ENCODE measurements around the gene SDHAF2. TPM values are rescaled to one million over a fixed set of nuclear protein-coding genes. Genes with fewer than 3 reads are reported as not detected.
A peak's percentile ranks its signal among the peaks of the same experiment; 100 is the strongest.

Gene SDHAF2
- total and polyA plus RNA-seq, 2 of the 13 experiments (the other 11 are each of a cell fraction or from before 2014, with no cell fraction given) = 44.2 to 70.4 TPM

DNA sequence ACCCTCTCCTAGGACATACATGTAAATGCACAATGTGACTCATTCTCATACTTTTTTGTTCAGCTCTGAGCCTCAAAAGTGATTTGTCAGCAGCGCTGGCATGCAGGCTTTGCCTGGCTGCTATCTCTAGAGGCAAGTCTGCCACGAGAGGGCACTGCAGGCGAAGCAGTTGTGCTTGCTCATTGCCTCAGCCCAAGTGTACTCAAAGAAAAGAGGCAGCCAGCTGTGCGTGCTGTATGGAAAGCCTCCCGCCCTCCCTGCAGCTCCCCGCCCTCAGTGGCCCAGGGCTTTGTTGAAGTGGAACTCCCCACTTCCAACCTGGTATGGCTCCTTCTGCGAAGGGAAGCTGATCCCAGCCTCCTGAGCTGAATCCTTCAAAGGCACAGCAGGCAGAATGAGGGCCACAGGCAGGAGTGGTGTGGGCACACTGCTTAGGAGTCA is 16.3 kb downstream of the SDHAF2 start (continued):
- TF ChIP-seq, protein P1, sequence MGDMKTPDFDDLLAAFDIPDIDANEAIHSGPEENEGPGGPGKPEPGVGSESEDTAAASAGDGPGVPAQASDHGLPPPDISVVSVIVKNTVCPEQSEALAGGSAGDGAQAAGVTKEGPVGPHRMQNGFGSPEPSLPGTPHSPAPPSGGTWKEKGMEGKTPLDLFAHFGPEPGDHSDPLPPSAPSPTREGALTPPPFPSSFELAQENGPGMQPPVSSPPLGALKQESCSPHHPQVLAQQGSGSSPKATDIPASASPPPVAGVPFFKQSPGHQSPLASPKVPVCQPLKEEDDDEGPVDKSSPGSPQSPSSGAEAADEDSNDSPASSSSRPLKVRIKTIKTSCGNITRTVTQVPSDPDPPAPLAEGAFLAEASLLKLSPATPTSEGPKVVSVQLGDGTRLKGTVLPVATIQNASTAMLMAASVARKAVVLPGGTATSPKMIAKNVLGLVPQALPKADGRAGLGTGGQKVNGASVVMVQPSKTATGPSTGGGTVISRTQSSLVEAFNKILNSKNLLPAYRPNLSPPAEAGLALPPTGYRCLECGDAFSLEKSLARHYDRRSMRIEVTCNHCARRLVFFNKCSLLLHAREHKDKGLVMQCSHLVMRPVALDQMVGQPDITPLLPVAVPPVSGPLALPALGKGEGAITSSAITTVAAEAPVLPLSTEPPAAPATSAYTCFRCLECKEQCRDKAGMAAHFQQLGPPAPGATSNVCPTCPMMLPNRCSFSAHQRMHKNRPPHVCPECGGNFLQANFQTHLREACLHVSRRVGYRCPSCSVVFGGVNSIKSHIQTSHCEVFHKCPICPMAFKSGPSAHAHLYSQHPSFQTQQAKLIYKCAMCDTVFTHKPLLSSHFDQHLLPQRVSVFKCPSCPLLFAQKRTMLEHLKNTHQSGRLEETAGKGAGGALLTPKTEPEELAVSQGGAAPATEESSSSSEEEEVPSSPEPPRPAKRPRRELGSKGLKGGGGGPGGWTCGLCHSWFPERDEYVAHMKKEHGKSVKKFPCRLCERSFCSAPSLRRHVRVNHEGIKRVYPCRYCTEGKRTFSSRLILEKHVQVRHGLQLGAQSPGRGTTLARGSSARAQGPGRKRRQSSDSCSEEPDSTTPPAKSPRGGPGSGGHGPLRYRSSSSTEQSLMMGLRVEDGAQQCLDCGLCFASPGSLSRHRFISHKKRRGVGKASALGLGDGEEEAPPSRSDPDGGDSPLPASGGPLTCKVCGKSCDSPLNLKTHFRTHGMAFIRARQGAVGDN (CRISPR knock-in tag; IDR thresholded peaks at IDR 0.05) = peak; percentile 60
- TF ChIP-seq FOXA1 (IDR thresholded peaks at IDR 0.05) (no peak), FOXA1 (CRISPR knock-in tag; IDR thresholded peaks at IDR 0.05) (peak; percentile 79), ZNF326 (CRISPR knock-in tag; IDR thresholded peaks at IDR 0.05; ENCODE audit: borderline replicate concordance) (no peak), FOSL2 (CRISPR knock-in tag; IDR thresholded peaks at IDR 0.05) (peak; percentile 67), SALL1 (CRISPR knock-in tag; IDR thresholded peaks at IDR 0.05) (peak; percentile 57; the same call in 1 of the 2 replicates), ZNF44 (CRISPR knock-in tag; IDR thresholded peaks at IDR 0.05) (peak; percentile 83; the same call in 1 of the 2 replicates), ZNF556 (CRISPR knock-in tag; IDR thresholded peaks at IDR 0.05; ENCODE audit: borderline replicate concordance) (no peak), ZNF891 (CRISPR knock-in tag; IDR thresholded peaks at IDR 0.05) (0 out of 2 replicates have a peak, but pooled peaks have one; percentile 40), ZFP82 (CRISPR knock-in tag; IDR thresholded peaks at IDR 0.05; ENCODE audit: borderline replicate concordance) (no peak), CEBPG (CRISPR knock-in tag; IDR thresholded peaks at IDR 0.05) (peak; percentile 39; the same call in 1 of the 2 replicates)
- TF ChIP-seq, protein P2, sequence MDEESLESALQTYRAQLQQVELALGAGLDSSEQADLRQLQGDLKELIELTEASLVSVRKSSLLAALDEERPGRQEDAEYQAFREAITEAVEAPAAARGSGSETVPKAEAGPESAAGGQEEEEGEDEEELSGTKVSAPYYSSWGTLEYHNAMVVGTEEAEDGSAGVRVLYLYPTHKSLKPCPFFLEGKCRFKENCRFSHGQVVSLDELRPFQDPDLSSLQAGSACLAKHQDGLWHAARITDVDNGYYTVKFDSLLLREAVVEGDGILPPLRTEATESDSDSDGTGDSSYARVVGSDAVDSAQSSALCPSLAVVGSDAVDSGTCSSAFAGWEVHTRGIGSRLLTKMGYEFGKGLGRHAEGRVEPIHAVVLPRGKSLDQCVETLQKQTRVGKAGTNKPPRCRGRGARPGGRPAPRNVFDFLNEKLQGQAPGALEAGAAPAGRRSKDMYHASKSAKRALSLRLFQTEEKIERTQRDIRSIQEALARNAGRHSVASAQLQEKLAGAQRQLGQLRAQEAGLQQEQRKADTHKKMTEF (CRISPR knock-in tag; IDR thresholded peaks at IDR 0.05) = no peak
